ENCODE measurements around the gene UBR3.
"Not testable (repeated sequence)": the region's sequence is repeated elsewhere in the genome, so short reads cannot be mapped to it uniquely, and the experiment has no call there.

The UBR3 gene

DNA sequence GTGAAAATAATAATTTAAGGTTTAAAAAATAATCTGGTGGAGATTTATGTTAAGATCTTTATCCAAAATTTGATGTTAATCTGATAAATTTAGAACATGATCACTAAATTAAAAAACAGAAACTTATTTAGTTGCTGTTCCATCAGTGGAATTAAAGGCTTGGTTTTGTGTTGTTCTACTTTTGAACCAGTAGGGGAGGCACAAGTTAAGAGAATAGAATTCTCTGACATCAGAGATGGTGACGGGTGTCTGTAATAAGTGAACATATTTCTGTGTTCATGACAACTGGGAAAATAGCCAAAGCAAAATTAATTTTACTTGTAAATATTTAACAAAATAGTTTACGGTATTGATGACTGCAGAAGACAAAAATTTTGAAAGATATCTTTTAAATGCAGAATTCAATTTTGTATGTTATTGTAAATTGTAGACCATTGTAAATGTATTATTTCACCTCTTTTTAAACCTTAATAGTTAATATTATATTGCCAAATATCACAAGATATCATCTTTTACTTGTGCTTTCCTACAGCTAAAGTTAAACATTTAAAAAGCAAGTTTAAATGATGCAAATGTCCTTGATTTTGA, 106.0 kb downstream of the UBR3 start:
- H3K4me3 ChIP-seq (ENCODE audit: insufficient read depth, low read depth, low read length) = no peak overlapping the region
- no peaks in the 10 kb centered on the region for H3K27me3 ChIP-seq (ENCODE audit: control insufficient read depth, insufficient read depth, low read length, poor library complexity, severe bottlenecking)
- no peaks in the 10 kb centered on the region for H3K4me1 ChIP-seq (ENCODE audit: control insufficient read depth, insufficient read depth, low read length)
- H3K36me3 ChIP-seq (ENCODE audit: control insufficient read depth, insufficient read depth, low read length) = no peaks in the 10 kb centered on the region
- H3K27ac ChIP-seq (ENCODE audit: insufficient read depth, low read depth, low read length, poor library complexity, severe bottlenecking) = no peak overlapping the region
- no peaks in the 10 kb centered on the region for H3K9me3 ChIP-seq (ENCODE audit: control insufficient read depth, low read length)
- 70 to 82% methylated on average over 1 of the region's 2 CpGs for WGBS, 2 experiments

DNA sequence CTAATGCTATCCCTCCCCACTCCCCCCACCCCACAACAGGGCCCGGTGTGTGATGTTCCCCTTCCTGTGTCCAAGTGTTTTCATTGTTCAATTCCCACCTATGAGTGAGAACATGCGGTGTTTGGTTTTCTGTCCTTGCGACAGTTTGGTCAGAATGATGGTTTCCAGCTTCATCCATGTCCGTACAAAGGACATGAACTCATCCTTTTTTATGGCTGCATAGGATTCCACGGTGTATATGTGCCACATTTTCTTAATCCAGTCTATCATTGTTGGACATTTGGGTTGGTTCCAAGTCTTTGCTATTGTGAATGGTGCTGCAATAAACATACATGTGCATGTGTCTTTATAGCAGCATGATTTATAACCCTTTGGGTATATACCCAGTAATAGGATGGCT, 109.4 kb downstream of the UBR3 start:
- not testable (repeated sequence) for H3K4me1 ChIP-seq (ENCODE audit: control insufficient read depth, insufficient read depth, low read length); H3K4me3 ChIP-seq (ENCODE audit: insufficient read depth, low read depth, low read length); H3K36me3 ChIP-seq (ENCODE audit: control insufficient read depth, insufficient read depth, low read length); H3K27me3 ChIP-seq (ENCODE audit: control insufficient read depth, insufficient read depth, low read length, poor library complexity, severe bottlenecking); H3K27ac ChIP-seq (ENCODE audit: insufficient read depth, low read depth, low read length, poor library complexity, severe bottlenecking); H3K9me3 ChIP-seq (ENCODE audit: control insufficient read depth, low read length)
- WGBS, 2 experiments = 96 to 97% methylated on average over 5 of the region's 5 CpGs

DNA sequence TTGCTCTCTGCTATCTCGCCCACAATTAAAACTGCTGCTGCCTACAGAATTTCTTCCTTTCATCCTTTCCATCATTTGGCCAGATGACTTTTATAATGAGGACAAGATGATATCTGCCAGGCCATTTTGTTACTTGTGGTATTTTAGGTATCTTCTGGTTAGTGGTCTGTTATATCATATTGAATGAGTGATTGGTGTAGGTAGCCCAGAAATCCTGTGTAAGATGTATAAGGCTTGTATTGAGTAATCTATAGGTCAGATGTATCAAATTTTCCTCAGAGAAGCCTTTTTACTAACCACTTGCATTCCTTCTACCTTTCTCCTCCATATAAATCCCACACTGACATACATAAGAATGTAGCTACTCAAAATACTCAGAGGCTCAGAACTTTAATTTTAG, 118.3 kb downstream of the UBR3 start:
- H3K27me3 ChIP-seq (ENCODE audit: control insufficient read depth, insufficient read depth, low read length, poor library complexity, severe bottlenecking) = no peaks in the 10 kb centered on the region
- no peaks in the 10 kb centered on the region for H3K36me3 ChIP-seq (ENCODE audit: control insufficient read depth, insufficient read depth, low read length)
- no peak overlapping the region for H3K27ac ChIP-seq (ENCODE audit: insufficient read depth, low read depth, low read length, poor library complexity, severe bottlenecking)
- no peaks in the 10 kb centered on the region for H3K4me1 ChIP-seq (ENCODE audit: control insufficient read depth, insufficient read depth, low read length)
- 83 to 91% methylated on average over 1 of the region's 1 CpG for WGBS, 2 experiments
- H3K9me3 ChIP-seq (ENCODE audit: control insufficient read depth, low read length) = no peaks in the 10 kb centered on the region
- H3K4me3 ChIP-seq (ENCODE audit: insufficient read depth, low read depth, low read length) = no peak overlapping the region

DNA sequence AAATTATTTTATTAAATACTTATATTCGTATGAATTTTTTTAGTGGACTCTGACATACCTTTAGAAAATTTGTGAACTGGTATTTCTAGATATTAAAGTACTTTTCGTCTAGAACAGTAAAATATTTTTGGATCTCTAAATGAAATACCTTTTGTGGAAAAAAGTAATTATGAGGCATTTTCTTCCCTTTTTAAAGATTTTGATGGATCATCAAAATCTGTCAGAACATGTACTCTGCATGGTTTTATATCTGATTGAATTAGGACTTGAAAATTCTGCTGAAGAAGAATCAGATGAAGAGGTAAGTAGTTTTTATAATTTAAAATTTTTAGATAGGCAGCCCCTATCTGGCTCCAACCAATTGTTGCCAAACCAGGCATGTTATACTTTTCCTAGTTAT, 118.8 kb downstream of the UBR3 start:
- Histone ChIP-seq H3K4me1 (ENCODE audit: control insufficient read depth, insufficient read depth, low read length) (no peaks in the 10 kb centered on the region), H3K27ac (ENCODE audit: insufficient read depth, low read depth, low read length, poor library complexity, severe bottlenecking) (no peak overlapping the region), H3K4me3 (ENCODE audit: insufficient read depth, low read depth, low read length) (no peak overlapping the region), H3K9me3 (ENCODE audit: control insufficient read depth, low read length) (no peaks in the 10 kb centered on the region), H3K27me3 (ENCODE audit: control insufficient read depth, insufficient read depth, low read length, poor library complexity, severe bottlenecking) (no peaks in the 10 kb centered on the region), H3K36me3 (ENCODE audit: control insufficient read depth, insufficient read depth, low read length) (no peaks in the 10 kb centered on the region)
- WGBS, 2 experiments = 100% methylated on average over 1 to 2 of the region's 2 CpGs

DNA sequence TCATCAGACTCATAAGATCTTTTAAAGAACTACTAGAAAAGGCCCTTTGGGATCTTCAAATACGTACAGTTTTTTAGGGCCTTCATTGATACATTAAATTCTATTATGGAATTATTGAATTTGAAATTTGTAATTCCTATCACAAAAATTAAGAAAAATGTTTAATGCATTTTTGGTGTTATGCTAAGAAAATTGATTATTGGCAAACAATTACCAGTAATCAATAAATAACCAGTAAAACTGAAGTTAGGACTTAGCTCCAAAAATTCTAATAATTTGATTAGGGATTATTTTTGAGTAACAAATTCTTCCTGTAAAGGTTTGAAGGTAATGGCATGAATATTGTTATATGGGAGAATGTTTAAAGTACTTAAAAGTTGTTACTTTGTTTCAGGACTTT, 119.3 kb downstream of the UBR3 start:
- H3K9me3 ChIP-seq (ENCODE audit: control insufficient read depth, low read length) = no peaks in the 10 kb centered on the region
- H3K4me1 ChIP-seq (ENCODE audit: control insufficient read depth, insufficient read depth, low read length) = no peaks in the 10 kb centered on the region
- no peaks in the 10 kb centered on the region for H3K27me3 ChIP-seq (ENCODE audit: control insufficient read depth, insufficient read depth, low read length, poor library complexity, severe bottlenecking)
- H3K27ac ChIP-seq (ENCODE audit: insufficient read depth, low read depth, low read length, poor library complexity, severe bottlenecking) = no peak overlapping the region
- WGBS, 2 experiments = no CpG with 5 or more reads among the region's 1 CpG
- no peaks in the 10 kb centered on the region for H3K36me3 ChIP-seq (ENCODE audit: control insufficient read depth, insufficient read depth, low read length)
- H3K4me3 ChIP-seq (ENCODE audit: insufficient read depth, low read depth, low read length) = no peak overlapping the region

DNA sequence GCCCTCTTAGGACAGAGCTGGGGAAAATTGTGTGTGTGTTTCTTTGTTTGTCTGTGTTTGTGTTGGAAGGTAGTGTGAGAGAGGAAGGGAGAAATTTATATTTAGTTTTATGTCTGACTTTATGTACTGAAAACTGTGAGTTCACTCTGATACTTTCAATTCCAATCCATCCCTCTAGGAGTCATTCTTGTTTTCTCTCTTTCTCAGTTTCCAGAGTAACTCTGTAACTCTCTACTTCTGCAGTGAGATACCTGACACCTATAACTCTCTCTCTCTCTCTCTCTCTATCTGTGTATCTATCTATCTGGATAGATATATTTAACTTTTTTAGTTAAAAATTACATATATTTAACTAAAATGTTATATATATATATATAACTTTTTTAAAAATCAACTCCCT, 128.7 kb downstream of the UBR3 start:
- Histone ChIP-seq H3K4me1 (ENCODE audit: control insufficient read depth, insufficient read depth, low read length) (no peaks in the 10 kb centered on the region), H3K4me3 (ENCODE audit: insufficient read depth, low read depth, low read length) (no peak overlapping the region), H3K36me3 (ENCODE audit: control insufficient read depth, insufficient read depth, low read length) (peaks cover 6% of the 10 kb centered on the region), H3K9me3 (ENCODE audit: control insufficient read depth, low read length) (no peaks in the 10 kb centered on the region), H3K27ac (ENCODE audit: insufficient read depth, low read depth, low read length, poor library complexity, severe bottlenecking) (no peak overlapping the region), H3K27me3 (ENCODE audit: control insufficient read depth, insufficient read depth, low read length, poor library complexity, severe bottlenecking) (no peaks in the 10 kb centered on the region)

DNA sequence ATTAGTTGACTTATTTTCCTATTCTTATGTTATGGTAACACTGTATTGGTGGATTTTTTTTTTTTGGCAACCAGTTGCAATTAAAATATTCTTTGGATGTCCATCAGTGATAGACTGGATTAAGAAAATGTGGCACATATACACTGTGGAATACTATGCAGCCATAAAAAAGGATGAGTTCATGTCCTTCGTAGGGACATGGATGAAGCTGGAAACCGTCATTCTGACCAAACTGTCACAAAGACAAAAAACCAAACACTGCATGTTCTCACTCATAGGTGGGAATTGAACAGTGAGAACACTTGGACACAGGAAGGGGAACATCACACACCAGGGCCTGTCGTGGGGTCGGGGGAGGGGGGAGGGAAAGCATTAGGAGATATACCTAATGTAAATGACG, 130.0 kb downstream of the UBR3 start:
- H3K36me3 ChIP-seq (ENCODE audit: control insufficient read depth, insufficient read depth, low read length); H3K27me3 ChIP-seq (ENCODE audit: control insufficient read depth, insufficient read depth, low read length, poor library complexity, severe bottlenecking); H3K27ac ChIP-seq (ENCODE audit: insufficient read depth, low read depth, low read length, poor library complexity, severe bottlenecking); H3K4me3 ChIP-seq (ENCODE audit: insufficient read depth, low read depth, low read length); H3K4me1 ChIP-seq (ENCODE audit: control insufficient read depth, insufficient read depth, low read length); H3K9me3 ChIP-seq (ENCODE audit: control insufficient read depth, low read length): not testable (repeated sequence)
- WGBS, 2 experiments = 94 to 100% methylated on average over 4 to 5 of the region's 5 CpGs

DNA sequence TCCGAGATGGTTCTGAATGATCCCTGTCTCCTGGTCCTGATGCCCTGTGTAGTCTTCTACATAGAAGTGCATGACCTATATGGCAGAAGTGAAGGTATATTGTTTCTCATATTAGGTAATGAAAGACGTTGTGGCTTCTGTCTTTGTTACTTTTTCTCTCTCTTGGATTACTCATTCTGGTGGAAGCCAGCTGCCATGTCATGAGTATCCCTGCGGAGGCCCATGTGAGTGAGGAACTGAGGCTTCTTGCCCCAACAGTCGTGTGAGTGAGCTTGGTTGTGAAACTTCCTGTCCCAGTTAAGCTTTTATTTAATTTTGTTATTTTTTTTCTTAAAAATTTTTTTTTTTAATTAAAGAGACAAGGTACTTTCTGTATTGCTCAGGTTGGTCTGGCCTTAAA, 134.7 kb downstream of the UBR3 start:
- WGBS, 2 experiments = 92 to 95% methylated on average over 4 of the region's 4 CpGs
- Histone ChIP-seq H3K27me3 (ENCODE audit: control insufficient read depth, insufficient read depth, low read length, poor library complexity, severe bottlenecking) (no peaks in the 10 kb centered on the region), H3K4me1 (ENCODE audit: control insufficient read depth, insufficient read depth, low read length) (no peaks in the 10 kb centered on the region), H3K4me3 (ENCODE audit: insufficient read depth, low read depth, low read length) (no peak overlapping the region), H3K36me3 (ENCODE audit: control insufficient read depth, insufficient read depth, low read length) (peaks cover 6% of the 10 kb centered on the region), H3K9me3 (ENCODE audit: control insufficient read depth, low read length) (no peaks in the 10 kb centered on the region), H3K27ac (ENCODE audit: insufficient read depth, low read depth, low read length, poor library complexity, severe bottlenecking) (no peak overlapping the region)

DNA sequence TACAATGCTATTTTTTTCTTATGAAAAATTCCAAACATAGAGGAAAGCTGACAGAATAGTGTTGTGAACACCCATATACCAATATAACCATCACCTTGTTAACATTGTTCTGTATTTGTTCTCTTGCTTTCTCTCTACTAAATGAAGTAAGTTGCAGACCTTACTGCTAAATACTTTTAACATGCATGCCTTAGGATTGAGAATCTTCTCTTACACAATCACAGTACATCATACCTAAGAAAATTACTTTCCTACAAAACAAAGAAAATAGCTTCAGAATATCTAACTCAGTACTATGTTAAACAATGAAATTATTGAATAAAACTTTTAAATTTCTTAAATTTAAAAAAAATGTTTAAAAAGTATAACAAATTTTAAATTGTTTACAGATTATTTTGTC, 136.5 kb downstream of the UBR3 start:
- no peaks in the 10 kb centered on the region for H3K9me3 ChIP-seq (ENCODE audit: control insufficient read depth, low read length)
- H3K36me3 ChIP-seq (ENCODE audit: control insufficient read depth, insufficient read depth, low read length) = peaks cover 6% of the 10 kb centered on the region
- no peak overlapping the region for H3K4me3 ChIP-seq (ENCODE audit: insufficient read depth, low read depth, low read length)
- no peaks in the 10 kb centered on the region for H3K27me3 ChIP-seq (ENCODE audit: control insufficient read depth, insufficient read depth, low read length, poor library complexity, severe bottlenecking)
- no peaks in the 10 kb centered on the region for H3K4me1 ChIP-seq (ENCODE audit: control insufficient read depth, insufficient read depth, low read length)
- H3K27ac ChIP-seq (ENCODE audit: insufficient read depth, low read depth, low read length, poor library complexity, severe bottlenecking) = no peak overlapping the region

DNA sequence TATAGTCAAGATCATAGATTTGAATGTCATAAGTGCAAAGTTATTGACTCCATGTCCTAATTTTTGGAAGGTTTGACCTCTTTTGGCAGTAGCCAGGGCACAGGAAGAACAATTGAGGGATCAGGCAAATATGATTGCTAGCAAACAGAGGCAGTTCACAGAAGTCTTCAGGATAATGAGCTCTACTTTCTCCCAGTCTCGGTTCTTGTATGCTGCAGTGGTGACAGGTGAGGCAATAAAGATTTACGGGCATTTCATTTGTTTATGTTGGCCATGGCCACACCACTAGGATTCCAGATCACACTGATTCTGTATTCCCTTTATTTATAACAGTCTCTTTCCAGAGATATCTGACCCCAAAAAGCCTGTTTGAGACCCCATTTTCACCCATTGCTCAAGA, 137.5 kb downstream of the UBR3 start:
- peaks cover 4% of the 10 kb centered on the region for H3K36me3 ChIP-seq (ENCODE audit: control insufficient read depth, insufficient read depth, low read length)
- H3K4me1 ChIP-seq (ENCODE audit: control insufficient read depth, insufficient read depth, low read length) = no peaks in the 10 kb centered on the region
- no peak overlapping the region for H3K27ac ChIP-seq (ENCODE audit: insufficient read depth, low read depth, low read length, poor library complexity, severe bottlenecking)
- 94 to 100% methylated on average over 2 of the region's 2 CpGs for WGBS, 2 experiments
- H3K4me3 ChIP-seq (ENCODE audit: insufficient read depth, low read depth, low read length) = no peak overlapping the region
- no peaks in the 10 kb centered on the region for H3K9me3 ChIP-seq (ENCODE audit: control insufficient read depth, low read length)
- no peaks in the 10 kb centered on the region for H3K27me3 ChIP-seq (ENCODE audit: control insufficient read depth, insufficient read depth, low read length, poor library complexity, severe bottlenecking)

DNA sequence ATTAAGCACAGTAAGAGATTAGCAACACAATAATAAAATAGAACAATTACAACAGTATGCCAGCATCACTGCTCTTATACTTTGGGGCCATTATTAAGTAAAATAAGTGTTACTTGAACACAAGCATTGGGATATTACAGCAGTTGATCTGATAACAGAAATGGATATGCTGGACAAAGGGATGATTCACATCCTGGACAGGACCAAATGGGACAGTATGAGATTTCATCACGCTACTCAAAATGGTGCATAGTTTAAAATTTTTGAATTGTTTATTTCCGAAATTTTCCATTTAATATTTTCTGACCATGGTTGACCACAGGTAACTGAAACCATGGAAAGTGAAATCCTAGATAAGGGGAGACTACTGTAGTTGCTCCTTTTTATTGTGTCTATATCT, 138.2 kb downstream of the UBR3 start:
- no peaks in the 10 kb centered on the region for H3K36me3 ChIP-seq (ENCODE audit: control insufficient read depth, insufficient read depth, low read length)
- no peak overlapping the region for H3K27ac ChIP-seq (ENCODE audit: insufficient read depth, low read depth, low read length, poor library complexity, severe bottlenecking)
- 96 to 100% methylated on average over 2 of the region's 2 CpGs for WGBS, 2 experiments
- H3K9me3 ChIP-seq (ENCODE audit: control insufficient read depth, low read length) = no peaks in the 10 kb centered on the region
- no peaks in the 10 kb centered on the region for H3K4me1 ChIP-seq (ENCODE audit: control insufficient read depth, insufficient read depth, low read length)
- H3K4me3 ChIP-seq (ENCODE audit: insufficient read depth, low read depth, low read length) = no peak overlapping the region
- H3K27me3 ChIP-seq (ENCODE audit: control insufficient read depth, insufficient read depth, low read length, poor library complexity, severe bottlenecking) = no peaks in the 10 kb centered on the region

All from ectodermal cell (in vitro differentiated cells).